Peyer's patch (tissue), 4 donors: Measurements from ENCODE around the gene RFPL2.

Source experiments
- CTCF ChIP-seq, 6 experiments: fragments of 450-650 bp in 4 of 6; fragments of 200-600 bp in 2 of 6; sonication (generic) in 1 of 6; IDR thresholded peaks; one replicate each; pipeline ENCODE4 v1.5.1; 2017 to 2019; ENCODE audit warnings: antibody characterized with exemption in 6 of 6, mild to moderate bottlenecking in 3 of 6, moderate library complexity in 1 of 6
- POLR2A ChIP-seq, 2 donors: fragments of 450-650 bp; IDR thresholded peaks; one replicate each; pipeline ENCODE4 v1.5.1; 2017; ENCODE audit warnings: antibody characterized with exemption in 2 of 2, mild to moderate bottlenecking in 2 of 2, moderate library complexity in 2 of 2

DNA sequence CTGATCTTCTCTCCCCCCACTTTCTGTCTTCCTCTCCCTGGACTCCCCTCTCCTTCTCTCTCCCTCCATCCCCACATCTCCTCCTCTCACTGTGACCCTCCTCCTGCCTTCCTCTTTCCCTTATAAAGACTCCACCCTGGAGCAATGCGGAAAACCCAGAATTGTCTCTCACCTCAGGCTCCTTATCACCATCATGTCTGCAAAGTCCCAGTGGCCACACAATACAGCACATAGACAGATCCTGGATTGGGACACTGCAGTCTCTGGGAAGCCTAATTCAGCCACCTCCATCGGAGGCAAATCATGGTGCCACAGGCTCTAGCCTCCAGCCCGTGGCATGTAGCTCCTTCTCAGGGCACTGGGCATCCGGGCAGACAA is 2.7 kb downstream of the RFPL2 start:
- TF ChIP-seq CTCF (IDR thresholded peaks at IDR 0.05) = no peak
- no peak for TF ChIP-seq POLR2A (IDR thresholded peaks at IDR 0.05)
